HG03045 (cell line): ENCODE results near the gene PTH2.

Source experiments
- ATAC-seq: cut with Tn5 transposase; IDR thresholded peaks from one replicate; pipeline ENCODE4 v1.9.1; 2021; ENCODE audit warnings: mild to moderate bottlenecking, moderate library complexity; ENCODE audit not compliant: unreplicated experiment

The PTH2 gene

DNA sequence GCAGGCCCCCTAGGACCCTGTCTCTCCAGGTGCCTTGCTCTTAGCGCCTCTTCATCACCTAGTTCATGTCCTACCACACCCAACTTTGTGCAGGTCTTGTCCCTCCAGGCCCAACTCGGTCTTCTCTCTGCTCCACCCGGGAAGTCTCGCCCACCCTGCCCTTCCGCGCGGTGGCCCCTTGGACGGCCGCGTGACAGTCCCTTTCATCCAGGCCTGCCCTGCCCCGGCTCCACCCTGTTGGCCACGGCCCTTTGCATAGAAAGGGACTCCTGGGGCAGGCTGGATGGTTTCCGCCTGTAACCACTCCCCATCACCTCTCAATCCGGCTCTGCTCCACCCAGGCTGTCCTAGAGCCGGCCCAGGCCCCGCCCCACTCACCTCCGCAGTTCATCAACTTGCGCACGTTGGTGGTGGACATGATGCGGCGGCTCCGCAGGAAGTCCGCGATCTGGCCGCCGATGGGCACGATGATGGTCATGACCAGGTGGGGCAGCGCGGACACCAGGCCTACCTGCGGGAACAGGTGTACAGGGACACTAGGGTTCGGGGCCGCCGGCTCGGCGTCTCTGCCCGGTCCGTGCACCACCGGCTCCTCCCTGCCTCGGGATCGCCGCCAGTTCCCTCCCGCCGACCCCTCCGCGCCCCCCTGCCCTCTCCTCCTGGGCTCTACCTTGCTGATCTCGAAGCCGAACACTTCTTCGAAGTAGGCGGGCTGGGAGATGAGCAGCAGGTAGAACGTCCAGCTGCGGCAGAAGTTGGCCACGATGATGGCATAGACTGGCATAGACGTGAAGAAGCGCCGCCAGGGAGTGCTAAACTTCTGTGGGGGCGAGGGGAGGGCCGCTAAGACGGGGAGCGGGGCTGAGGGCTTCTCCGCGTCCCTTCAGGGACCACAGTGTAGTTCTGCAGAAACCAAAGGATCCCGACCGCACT lies 9.2 kb upstream of the PTH2 start:
- no peak for ATAC-seq

- no peak for ATAC-seq
Observed at GRCh38 chr19:49431330-49431749, 8.1 kb upstream of the PTH2 start.

- ATAC-seq = no peak
Observed at GRCh38 chr19:49430678-49431329, 7.6 kb upstream of the PTH2 start.

- no peak for ATAC-seq
Observed at GRCh38 chr19:49430172-49430677, 7.0 kb upstream of the PTH2 start.

DNA sequence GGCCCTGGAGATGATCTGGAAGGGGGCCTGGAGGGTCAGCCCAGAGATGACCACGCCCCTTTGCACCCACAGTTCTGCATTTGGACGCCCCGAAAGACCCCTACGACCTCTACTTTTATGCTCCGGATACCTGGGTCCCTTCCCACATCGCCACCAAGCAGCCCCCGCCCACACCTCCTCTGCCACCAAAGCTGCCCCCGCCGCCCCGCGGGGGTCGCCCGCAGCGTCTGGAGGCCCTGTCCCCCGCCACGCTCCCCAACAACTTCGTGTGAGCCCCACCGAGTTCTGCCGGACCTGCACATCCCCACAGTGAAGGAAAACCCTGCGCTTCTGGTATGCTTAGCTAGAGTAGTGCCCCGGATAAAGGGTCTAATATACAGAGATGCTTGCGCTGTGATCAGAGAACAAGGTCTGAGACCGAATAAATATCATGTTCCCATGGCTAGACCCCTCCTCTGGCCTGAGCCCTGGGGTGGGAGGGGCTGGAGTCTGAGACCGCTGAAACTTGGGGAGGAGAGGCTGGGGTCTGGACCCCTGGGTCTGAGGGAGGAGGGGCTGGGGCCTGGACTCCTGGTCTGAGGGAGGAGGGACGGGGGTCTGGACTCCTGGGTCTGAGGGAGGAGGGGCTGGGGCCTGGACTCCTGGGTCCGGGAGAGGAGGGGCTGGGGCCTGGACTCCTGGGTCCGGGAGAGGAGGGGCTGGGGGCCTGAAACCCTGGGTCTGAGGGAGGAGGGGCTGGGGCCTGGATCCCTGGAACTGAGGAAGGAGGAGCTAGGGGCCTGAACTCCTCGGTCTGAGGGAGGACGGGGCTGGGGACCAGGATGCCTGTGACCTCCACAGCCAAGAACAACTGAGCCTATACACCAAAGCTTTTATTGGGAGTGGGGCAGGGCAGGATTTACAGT lies 5.6 kb upstream of the PTH2 start:
- no peak for ATAC-seq

GRCh38 chr19:49427855-49428546 lies 4.8 kb upstream of the PTH2 start:
- ATAC-seq = no peak

DNA sequence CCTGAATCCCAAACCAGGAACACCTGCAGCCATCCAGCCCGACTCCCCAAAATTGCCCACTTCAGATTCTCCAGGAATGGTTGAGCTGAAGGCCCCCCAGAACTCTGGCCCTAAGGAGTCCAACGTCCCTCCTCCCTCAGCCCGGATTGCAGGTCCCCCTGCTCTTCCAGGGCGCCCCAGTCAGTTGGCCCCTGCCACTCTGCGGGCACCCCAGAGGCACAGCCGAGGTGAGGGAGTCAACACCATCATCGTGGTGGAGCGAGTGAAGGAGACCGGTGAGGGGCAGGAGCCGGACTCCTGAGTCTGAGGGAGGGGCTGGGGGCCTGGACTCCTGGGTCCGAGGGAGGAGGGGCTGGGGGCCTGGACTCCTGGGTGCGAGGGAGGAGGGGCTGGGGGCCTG lies 4.1 kb upstream of the PTH2 start:
- no peak for ATAC-seq

DNA sequence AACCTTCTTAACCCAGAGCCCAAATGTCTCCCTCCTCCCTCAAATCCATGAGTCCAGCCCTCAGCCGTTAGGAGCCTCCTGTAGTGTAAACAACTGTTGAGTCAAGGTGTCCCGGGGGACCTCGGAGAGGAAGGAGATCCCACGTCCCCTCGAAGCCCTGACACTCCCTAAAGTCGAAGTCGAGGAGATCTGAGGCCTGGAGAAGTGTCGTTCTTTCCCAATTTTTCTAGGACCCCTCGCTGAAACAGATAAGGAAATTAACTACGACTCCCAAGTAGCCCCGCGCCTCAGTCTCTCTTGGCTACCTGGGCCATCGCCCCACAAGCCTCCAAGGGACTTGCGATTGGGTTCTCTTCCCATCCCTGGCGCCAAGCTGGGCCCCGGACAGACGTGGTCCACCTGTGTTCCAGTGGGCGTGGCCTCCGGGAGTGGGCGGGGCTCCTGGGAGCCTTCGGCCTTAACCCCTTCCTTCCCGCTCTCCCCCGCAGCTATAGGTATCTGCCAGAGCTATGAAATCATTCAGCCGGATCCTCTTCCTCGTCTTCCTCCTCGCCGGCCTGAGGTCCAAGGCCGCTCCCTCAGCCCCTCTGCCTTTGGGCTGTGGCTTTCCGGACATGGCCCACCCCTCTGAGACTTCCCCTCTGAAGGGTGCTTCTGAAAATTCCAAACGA lies 2.8 kb upstream of the PTH2 start:
- no peak for ATAC-seq

DNA sequence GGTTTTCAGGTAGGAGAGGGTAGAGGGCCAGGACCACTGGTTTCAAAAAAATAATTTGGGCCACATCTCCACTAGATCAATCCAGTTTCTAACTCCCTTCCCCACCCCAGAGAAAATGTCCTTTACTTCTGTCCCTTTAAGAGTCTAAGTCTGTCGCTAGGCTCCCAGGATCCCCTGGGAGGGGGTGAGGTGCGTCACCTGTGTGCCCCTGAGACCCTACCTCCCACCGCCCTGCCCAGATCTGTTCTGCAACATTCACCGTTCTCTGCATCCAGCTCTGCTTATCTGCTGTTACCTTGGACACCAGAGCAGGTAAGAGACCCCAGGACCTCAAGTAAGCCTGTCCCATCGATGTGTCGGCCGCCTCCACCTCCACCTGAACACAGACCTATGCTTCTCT lies 1.9 kb upstream of the PTH2 start, which contains the start of gene GFY:
GFY (plus strand) TSS at position 211 of the 400 bp plus-strand sequence. CDS start 1,043 bp downstream, outside the sequence.
- no peak for ATAC-seq

GRCh38 chr19:49423985-49424303 lies 703 bp upstream of the PTH2 start:
- ATAC-seq = no peak

GRCh38 chr19:49422407-49423070 lies 702 bp downstream of the PTH2 start:
- no peak for ATAC-seq

GRCh38 chr19:49421878-49422202 lies 1.4 kb downstream of the PTH2 start:
- ATAC-seq = no peak

- no peak for ATAC-seq
Observed at GRCh38 chr19:49421039-49421877, 2.0 kb downstream of the PTH2 start.

DNA sequence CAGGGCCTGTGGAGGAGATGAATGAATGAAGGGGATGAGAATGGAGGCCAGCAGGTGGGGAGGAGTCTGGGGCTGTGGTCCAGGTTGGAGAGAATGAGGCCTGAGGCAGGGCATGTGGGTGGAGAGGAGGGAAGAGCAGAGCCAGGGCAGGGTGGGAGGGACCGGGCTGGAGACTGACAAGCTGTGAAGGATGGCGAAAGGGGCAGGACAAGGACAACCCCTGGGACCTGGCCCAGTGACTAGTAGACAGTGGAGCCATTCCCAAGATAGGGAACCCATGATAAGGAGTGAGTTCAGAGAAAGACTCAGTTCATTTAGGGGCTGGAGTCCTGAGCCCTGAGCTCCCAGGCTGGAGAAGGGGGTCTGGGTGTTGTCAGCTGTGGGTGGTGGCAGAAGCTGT lies 3.0 kb downstream of the PTH2 start:
- no peak for ATAC-seq

GRCh38 chr19:49419173-49419572 lies 4.1 kb downstream of the PTH2 start:
- ATAC-seq = no peak

- no peak for ATAC-seq
Observed at GRCh38 chr19:49418511-49418910, 4.7 kb downstream of the PTH2 start.

DNA sequence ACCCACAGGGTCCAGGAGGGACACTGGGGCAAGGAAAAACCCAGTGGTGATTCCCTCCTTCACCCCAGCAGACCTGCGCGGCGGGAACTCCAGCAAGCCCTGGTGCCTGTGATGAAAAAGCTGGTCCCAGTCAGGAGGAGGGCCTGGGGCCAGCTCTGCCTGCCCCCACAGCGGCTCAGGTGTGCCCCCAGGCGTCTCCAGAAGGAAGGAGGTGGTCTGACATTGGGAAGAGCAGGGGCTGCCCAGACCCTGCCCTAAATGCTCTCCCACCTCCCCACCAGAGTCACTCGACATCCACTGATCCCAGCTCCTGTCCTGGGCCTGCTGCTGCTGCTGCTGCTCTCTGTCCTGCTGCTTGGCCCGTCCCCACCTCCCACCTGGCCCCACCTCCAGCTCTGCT lies 6.2 kb downstream of the PTH2 start:
- no peak for ATAC-seq

DNA sequence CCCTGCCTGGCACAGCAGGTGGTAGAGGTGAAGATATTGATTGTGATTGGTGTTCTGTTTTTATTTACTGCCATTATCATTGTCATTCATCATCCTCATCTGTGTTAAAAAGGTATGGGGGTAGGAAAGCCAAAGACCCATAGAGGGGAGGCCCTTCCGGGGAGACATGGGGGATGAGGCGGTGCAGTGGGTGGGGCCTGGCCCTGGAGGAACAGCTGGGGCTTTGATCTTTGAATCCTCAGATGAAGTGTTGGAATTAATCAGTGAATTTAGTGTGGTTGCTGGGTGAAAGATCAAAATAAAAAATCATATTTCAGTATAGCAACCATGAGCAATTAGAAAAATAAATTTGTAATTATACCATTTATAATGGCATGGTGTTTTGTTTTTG lies 7.4 kb downstream of the PTH2 start:
- no peak for ATAC-seq
